Fibroblast of pulmonary artery (primary cell): ENCODE data around the gene NLN.

ENCODE experiments used
- DNase-seq: peaks from one replicate; pipeline ENCODE4 v3.0.0-alpha.2; 2010; ENCODE audit warnings: low read depth
- H3K4me3 ChIP-seq: replicated peaks from 2 replicates; pipeline ENCODE4 v1.5.1; 2011; ENCODE audit warnings: low read depth, mild to moderate bottlenecking, control low read depth, low read length, moderate library complexity
- TF ChIP-seq, protein P1 (sequence below): IDR thresholded peaks from 2 replicates; pipeline ENCODE4 v1.5.1; 2011; ENCODE audit warnings: mild to moderate bottlenecking, control low read depth, low read length, inconsistent platforms; ENCODE audit errors: missing control alignments

Gene NLN

DNA sequence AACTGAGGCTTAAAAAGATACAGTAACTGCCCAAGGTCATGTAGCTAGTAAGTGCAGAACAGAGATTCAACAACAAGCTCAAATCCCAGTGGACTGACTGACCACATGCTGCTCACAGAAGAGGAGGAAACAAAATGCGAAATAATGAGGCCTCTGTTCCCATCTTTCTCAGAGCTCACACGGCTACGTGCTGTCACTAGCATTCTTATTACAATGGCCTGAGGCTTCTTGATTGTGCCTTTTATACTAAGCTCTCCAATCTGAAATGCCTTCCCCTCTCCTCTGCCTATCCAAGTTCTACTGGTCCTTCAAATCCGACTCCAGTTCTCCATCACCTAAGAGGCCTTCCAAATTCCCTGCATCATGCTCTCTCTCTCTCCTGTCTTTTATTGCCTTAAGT, 26.1 kb upstream of the NLN start:
- H3K4me3 ChIP-seq: no peak overlapping the region
- DNase-seq: no peak
- TF ChIP-seq, protein P1, sequence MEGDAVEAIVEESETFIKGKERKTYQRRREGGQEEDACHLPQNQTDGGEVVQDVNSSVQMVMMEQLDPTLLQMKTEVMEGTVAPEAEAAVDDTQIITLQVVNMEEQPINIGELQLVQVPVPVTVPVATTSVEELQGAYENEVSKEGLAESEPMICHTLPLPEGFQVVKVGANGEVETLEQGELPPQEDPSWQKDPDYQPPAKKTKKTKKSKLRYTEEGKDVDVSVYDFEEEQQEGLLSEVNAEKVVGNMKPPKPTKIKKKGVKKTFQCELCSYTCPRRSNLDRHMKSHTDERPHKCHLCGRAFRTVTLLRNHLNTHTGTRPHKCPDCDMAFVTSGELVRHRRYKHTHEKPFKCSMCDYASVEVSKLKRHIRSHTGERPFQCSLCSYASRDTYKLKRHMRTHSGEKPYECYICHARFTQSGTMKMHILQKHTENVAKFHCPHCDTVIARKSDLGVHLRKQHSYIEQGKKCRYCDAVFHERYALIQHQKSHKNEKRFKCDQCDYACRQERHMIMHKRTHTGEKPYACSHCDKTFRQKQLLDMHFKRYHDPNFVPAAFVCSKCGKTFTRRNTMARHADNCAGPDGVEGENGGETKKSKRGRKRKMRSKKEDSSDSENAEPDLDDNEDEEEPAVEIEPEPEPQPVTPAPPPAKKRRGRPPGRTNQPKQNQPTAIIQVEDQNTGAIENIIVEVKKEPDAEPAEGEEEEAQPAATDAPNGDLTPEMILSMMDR: no peak

DNA sequence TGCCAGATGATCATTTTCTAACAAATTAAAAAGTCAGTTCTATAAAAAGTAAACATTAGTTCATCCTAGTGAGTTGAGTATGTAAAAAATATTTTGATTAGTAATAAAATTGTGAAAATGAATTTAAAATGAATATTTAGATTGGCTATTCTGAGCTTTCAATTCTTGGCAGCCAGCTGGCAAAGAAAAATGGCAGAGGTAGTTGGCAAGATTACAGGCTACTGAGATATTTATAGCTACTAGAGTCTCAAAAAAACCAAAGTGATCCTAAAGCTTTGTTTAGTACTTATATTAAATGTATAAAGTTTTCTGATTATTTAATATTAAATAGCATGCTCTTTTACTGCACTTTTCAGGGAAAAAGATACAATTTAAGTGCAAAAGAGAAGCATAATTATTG, 25.1 kb upstream of the NLN start:
- TF ChIP-seq, protein P1: no peak
- no peak for DNase-seq
- no peak overlapping the region for H3K4me3 ChIP-seq

DNA sequence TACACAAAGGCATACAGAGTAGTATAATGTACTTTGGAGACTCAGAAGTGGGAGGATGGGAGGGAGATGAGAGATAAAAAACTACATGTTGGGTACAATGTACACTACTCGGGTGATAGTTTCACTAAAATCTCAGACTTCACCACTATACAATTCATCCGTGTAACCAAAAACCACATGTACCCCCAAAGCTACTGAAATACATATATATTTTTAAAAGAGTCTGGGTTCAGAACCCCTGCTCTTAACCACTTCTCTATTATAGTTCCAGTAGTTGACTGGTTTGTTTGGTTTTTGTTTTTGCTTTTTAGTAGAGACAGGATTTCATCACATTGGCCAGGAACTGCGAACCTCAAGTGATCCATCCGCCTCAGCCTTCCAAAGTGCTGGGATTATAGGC, 22.7 kb upstream of the NLN start:
- H3K4me3 ChIP-seq: no peak overlapping the region
- TF ChIP-seq, protein P1: no peak
- DNase-seq: no peak

DNA sequence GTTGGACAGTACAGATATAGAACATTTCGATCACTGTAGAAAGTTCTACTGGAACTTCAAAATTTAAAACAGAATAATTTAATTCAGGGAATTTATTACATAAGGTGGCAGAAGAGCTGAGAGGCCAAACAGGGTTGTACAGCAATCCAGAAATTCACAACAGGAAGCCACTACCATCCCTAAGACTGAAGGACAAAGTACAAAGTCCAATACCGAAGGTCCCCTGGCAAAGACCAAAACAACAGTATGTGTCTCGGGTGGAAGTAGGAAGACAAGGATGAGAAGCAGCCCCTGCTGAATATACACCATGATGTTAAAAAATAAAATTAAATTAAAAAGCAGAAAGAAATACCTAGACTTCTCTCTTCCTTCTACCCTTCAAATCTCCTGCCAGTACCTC, 20.0 kb upstream of the NLN start:
- no peak overlapping the region for H3K4me3 ChIP-seq
- TF ChIP-seq, protein P1: no peak
- no peak for DNase-seq

DNA sequence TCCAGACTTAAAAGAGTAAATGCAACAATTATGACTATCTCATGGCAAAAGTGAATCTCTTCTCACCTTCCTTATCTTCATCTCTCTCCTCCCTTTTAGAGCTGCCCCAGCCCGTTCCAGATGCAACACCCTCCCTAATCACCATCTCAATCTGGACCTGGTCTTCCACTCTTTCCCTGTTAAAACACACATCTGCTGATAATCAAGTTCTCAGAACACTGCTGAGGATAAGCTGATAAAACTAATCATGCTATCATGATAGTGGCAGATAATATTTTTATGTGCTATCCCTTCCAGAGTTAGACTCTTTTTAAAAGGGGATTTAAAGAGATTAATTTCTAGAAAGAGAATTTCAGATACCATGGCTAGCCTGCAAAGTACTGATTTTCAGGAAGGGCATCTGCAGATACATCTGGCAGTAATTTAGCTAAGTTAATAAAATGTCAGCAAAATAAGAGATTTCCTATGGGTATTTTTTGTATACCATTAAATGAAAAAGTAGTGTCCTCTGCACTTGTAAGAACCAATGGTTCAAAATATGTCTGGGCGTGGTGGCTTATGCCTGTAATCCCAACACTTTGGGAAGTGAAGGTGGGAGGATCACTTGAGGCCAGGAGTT, 17.3 kb upstream of the NLN start:
- no peak for DNase-seq
- TF ChIP-seq, protein P1: no peak
- no peak overlapping the region for H3K4me3 ChIP-seq

DNA sequence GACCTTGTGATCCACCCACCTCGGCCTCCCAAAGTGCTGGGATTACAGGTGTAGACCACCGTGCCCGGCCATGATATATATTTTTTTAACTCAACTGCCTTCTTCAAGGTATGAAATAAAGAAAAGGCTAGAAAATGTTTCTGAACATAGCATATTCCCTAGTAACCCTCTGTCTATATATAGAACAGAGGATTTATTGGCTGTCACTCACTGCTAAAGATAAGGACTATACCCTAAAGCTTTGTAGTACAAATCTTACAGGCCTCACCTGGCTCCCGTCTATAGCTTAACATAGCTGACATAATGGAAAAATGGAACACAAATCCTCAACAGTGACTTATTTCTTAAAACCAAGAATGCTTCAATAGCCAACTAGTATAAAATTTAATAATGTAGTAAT, 14.3 kb upstream of the NLN start:
- DNase-seq: no peak
- no peak overlapping the region for H3K4me3 ChIP-seq
- TF ChIP-seq, protein P1: no peak

DNA sequence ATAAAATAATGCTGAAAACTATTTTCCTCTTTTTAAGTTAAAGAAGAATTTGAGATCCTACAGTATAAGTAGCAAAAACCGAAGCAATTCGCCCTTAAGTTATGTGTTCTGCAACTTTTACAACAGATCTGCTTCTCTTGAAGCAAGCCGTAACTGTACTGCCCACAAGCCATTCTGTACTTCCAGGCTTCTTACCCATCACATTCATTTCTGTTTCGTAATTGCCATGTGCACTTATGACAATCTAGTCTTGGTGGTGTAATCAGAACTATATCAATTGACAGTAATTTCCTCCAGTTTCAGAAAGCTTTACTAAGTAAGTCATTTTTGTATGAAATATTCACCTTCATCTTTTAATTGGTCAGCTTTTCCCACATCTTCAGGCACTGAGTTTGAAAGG, 13.9 kb upstream of the NLN start:
- TF ChIP-seq, protein P1: no peak
- DNase-seq: peak; percentile 21

More for the DNA sequence above, 13.9 kb upstream of the NLN start:
- no peak overlapping the region for H3K4me3 ChIP-seq
